Measurements from ENCODE around the gene SCRG1. TPM values are rescaled to one million over a fixed set of nuclear protein-coding genes. Genes with fewer than 3 reads are reported as not detected.

The SCRG1 gene
- total and polyA plus RNA-seq, 2 donors (not counting 3 experiments of a cell fraction or from before 2014, with no cell fraction given), result not detected

GRCh38 chr4:173442223-173442932, 43.5 kb upstream of the SCRG1 start:
- no peak overlapping the region for H3K4me2 ChIP-seq (ENCODE audit: insufficient read depth, low read length)
- H3K9ac ChIP-seq (replicated peaks; ENCODE audit: extremely low read depth, insufficient read depth, low read length), result no peak overlapping the region
- BruUV-seq (replicated peaks), result no TSS peak
- ChIA-PET CTCF (interaction anchor here (1.0 kb wide), 1 partner anchor 22 kb away, joined by 3 read pairs; no protein-coding TSS in a partner anchor), POLR2A (no interaction called here)
- DNase-seq (ENCODE audit: low read depth, low spot score), result no peak
- no peak for FAIRE-seq
- H3K79me2 ChIP-seq (ENCODE audit: control insufficient read depth, insufficient read depth, low read length), result no peaks in the 10 kb centered on the region
- TF ChIP-seq POLR2A (IDR thresholded peaks at IDR 0.05; ENCODE audit: low read depth, low read length) (no peak), MAX (IDR thresholded peaks at IDR 0.05; ENCODE audit: insufficient read depth, insufficient read length) (no peak), JUN (IDR thresholded peaks at IDR 0.05; ENCODE audit: borderline replicate concordance, insufficient read depth, insufficient read length, low read depth) (no peak), EZH2 (IDR thresholded peaks at IDR 0.05; ENCODE audit: borderline replicate concordance, low read depth, low read length, severe bottlenecking) (no peak), FOS (IDR thresholded peaks at IDR 0.05; ENCODE audit: borderline replicate concordance, insufficient read depth, low read length) (no peak), MYC (IDR thresholded peaks at IDR 0.05; ENCODE audit: low read depth, low read length) (no peak), GATA2 (IDR thresholded peaks at IDR 0.05; ENCODE audit: insufficient read depth, insufficient read length, low read depth, low read length) (no peak), CTCF (IDR thresholded peaks at IDR 0.05; ENCODE audit: extremely low read depth in 1 of 2, insufficient read depth in 1 of 2, low read depth in 1 of 2, low read length in 2 of 2) (no peak), POLR2AphosphoS5 (IDR thresholded peaks at IDR 0.05; ENCODE audit: insufficient read depth, low read depth, low read length) (no peak)
- dilution Hi-C loops (cut with MboI; ENCODE audit: extremely low pct_ligation_motif_present, low sequenced_read_pairs) (no loop called here), intact Hi-C loops (cut with micrococcal nuclease) (loop anchor here (2.0 kb wide), 1 partner anchor 14 kb away; no protein-coding TSS in a partner anchor)
- no peaks in the 10 kb centered on the region for H3K9me3 ChIP-seq (replicated peaks; ENCODE audit: control insufficient read depth, insufficient read depth, low read length)
- H3K36me3 ChIP-seq (ENCODE audit: control insufficient read depth in 2 of 2, extremely low read depth in 1 of 2, insufficient read depth in 2 of 2, low read length in 2 of 2), result no peaks in the 10 kb centered on the region
- no peaks in the 10 kb centered on the region for H3K27me3 ChIP-seq (ENCODE audit: control insufficient read depth in 2 of 2, insufficient read depth in 2 of 2, low read length in 2 of 2)
- no peak overlapping the region for H3K27ac ChIP-seq (ENCODE audit: insufficient read depth, low read depth, low read length)
- no peak overlapping the region for H2AFZ ChIP-seq (ENCODE audit: low read depth, low read length)
- H4K20me1 ChIP-seq (replicated peaks; ENCODE audit: control insufficient read depth, extremely low read depth, insufficient read depth, low read length), result no peaks in the 10 kb centered on the region
- no peak overlapping the region for H3K4me3 ChIP-seq (replicated peaks in 1 of 3; ENCODE audit: insufficient read depth in 1 of 3, low read depth in 1 of 3, low read length in 3 of 3)
- H3K9me1 ChIP-seq (replicated peaks; ENCODE audit: control insufficient read depth, extremely low read depth, insufficient read depth, low read length), result no peaks in the 10 kb centered on the region
- H3K4me1 ChIP-seq (ENCODE audit: control insufficient read depth, extremely low read depth, insufficient read depth, low read length), result no peaks in the 10 kb centered on the region

Data from endothelial cell of umbilical vein (primary cell).